Cardiac muscle cell (in vitro differentiated cells and primary cell): ENCODE data around the gene SPDL1. TPM values are rescaled to one million over a fixed set of nuclear protein-coding genes. Genes with fewer than 3 reads are reported as not detected.
A peak's percentile ranks its signal among the peaks of the same experiment; 100 is the strongest.

Source experiments
- DNase-seq, 2 donors: peaks; one replicate each; pipeline versions ENCODE4 v3.0.0 to v3.0.0-alpha.2; 2010 to 2017; ENCODE audit warnings: low read depth in 1 of 2, low spot score in 1 of 2
- H3K27ac ChIP-seq: fragments of 200-600 bp; sonication (generic); 2 replicates; pipeline ENCODE4 v1.5.1; 2016
- H3K27me3 ChIP-seq: fragments of 200-600 bp; sonication (generic); 2 replicates; pipeline ENCODE4 v1.6.0; 2016; ENCODE audit warnings: control low read depth
- H3K36me3 ChIP-seq: fragments of 200-600 bp; sonication (generic); 2 replicates; pipeline ENCODE4 v1.5.1; 2016; ENCODE audit warnings: control low read depth
- H3K4me1 ChIP-seq: fragments of 200-600 bp; sonication (generic); 2 replicates; pipeline ENCODE4 v1.8.1; 2017; ENCODE audit warnings: low read depth, mild to moderate bottlenecking, mixed run types
- H3K4me3 ChIP-seq: fragments of 200-600 bp; sonication (generic); 2 replicates; pipeline ENCODE4 v1.5.1; 2016; ENCODE audit warnings: mild to moderate bottlenecking
- H3K9me3 ChIP-seq: fragments of 200-600 bp; sonication (generic); 2 replicates; pipeline ENCODE4 v1.5.1; 2017; ENCODE audit warnings: low read depth, mild to moderate bottlenecking, control low read depth
- polyA plus RNA-seq: library from polyadenylated mRNA; unstranded; fragments of >200 nt; fragmentation: Nextera tagmentation; extraction: Ambion mirVana; gene quantifications from 2 replicates; pipeline ENCODE4 v1.2.1, GENCODE V29; 2016
- total RNA-seq: library from RNA; depleted of rRNA; stranded (reverse); fragments of >200 nt; gene quantifications from 2 replicates; pipeline ENCODE4 v1.2.3, GENCODE V29; 2016
- TF ChIP-seq, protein P1 (sequence below): IDR thresholded peaks from 2 replicates; pipeline ENCODE4 v1.5.1; 2012; ENCODE audit warnings: low read depth, mild to moderate bottlenecking, low read length

The SPDL1 gene
- total and polyA plus RNA-seq, 2 experiments from 2014 or later, result 29.0 to 37.5 TPM

DNA sequence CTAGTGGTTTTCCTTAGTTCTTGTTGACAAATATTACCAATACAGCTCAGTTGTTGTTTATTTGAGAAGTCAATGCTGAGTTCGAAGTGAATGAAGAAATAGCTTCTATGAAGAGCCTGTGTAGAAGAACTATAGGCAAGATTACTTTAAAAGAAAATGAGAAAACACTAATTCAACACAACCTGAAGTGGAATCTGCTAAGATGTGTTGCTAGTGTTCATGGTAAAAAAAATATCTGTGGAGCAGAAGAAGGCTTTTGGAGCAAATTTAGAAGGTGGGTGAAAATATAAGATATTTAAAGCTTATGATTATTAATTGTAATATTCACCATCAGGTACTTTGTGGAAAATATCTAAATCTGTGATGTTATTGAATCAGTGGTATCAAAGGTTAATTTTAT, 51.0 kb downstream of the SPDL1 start:
- DNase-seq, result no peak
- TF ChIP-seq, protein P1, sequence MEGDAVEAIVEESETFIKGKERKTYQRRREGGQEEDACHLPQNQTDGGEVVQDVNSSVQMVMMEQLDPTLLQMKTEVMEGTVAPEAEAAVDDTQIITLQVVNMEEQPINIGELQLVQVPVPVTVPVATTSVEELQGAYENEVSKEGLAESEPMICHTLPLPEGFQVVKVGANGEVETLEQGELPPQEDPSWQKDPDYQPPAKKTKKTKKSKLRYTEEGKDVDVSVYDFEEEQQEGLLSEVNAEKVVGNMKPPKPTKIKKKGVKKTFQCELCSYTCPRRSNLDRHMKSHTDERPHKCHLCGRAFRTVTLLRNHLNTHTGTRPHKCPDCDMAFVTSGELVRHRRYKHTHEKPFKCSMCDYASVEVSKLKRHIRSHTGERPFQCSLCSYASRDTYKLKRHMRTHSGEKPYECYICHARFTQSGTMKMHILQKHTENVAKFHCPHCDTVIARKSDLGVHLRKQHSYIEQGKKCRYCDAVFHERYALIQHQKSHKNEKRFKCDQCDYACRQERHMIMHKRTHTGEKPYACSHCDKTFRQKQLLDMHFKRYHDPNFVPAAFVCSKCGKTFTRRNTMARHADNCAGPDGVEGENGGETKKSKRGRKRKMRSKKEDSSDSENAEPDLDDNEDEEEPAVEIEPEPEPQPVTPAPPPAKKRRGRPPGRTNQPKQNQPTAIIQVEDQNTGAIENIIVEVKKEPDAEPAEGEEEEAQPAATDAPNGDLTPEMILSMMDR, result no peak
- Histone ChIP-seq H3K36me3 (no peaks in the 10 kb centered on the region), H3K9me3 (no peaks in the 10 kb centered on the region), H3K4me1 (no peaks in the 10 kb centered on the region), H3K4me3 (no peak overlapping the region), H3K27me3 (peaks cover 18% of the 10 kb centered on the region), H3K27ac (no peak overlapping the region)

DNA sequence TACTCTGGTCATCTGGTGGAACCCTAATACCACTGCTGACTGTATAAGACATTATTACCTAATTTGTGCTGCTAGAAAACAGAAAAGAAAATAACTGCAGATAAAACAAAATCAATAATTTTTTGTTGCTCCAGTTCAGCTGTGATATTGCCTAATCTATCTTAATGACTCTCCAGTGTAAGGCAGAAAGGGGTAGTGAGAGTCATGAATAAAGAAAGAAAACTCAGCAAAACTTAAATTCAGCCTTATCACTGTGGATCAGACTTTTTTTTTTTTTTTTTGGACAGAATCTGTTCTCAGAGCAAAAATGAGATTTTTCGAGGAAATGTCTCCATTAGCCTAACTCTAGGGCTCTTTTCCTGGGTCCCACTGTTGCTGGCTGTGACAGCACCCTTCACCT, 52.4 kb downstream of the SPDL1 start:
- Histone ChIP-seq H3K9me3 (no peaks in the 10 kb centered on the region), H3K4me1 (no peaks in the 10 kb centered on the region), H3K4me3 (no peak overlapping the region), H3K27me3 (peaks cover 18% of the 10 kb centered on the region), H3K27ac (no peak overlapping the region), H3K36me3 (no peaks in the 10 kb centered on the region)
- DNase-seq, result no peak
- TF ChIP-seq, protein P1, result no peak

DNA sequence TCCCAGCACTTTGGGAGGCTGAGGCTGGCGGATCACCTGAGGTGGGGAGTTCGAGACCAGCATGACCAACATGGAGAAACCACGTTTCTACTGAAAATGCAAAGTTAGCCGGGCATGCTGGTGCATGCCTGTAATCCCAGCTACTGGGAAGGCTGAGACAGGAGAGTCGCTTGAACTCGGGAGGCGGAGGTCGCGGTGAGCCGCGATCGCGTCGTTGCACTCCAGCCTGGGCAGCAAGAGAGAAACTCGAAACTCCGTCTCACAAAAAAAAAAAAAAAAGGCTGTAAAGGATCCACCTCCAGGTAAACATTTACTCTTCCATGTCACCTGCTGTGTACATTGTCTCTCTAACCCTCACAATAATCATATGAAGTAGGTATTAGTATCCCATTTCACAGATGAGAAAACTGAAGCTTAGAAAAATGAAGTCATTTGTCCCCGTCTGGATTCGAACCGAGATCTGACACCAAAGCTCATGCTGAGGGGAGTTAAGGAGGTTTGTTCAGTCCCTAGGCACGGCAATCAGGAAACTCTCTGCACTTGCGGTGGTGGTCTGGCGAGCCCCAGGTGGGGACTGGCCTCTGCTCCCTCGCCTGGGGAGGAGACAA, 53.0 kb downstream of the SPDL1 start:
- TF ChIP-seq, protein P1, result no peak
- Histone ChIP-seq H3K9me3 (no peaks in the 10 kb centered on the region), H3K4me3 (no peak overlapping the region), H3K27me3 (peaks cover 18% of the 10 kb centered on the region), H3K4me1 (no peaks in the 10 kb centered on the region), H3K27ac (no peak overlapping the region), H3K36me3 (no peaks in the 10 kb centered on the region)
- no peak for DNase-seq

DNA sequence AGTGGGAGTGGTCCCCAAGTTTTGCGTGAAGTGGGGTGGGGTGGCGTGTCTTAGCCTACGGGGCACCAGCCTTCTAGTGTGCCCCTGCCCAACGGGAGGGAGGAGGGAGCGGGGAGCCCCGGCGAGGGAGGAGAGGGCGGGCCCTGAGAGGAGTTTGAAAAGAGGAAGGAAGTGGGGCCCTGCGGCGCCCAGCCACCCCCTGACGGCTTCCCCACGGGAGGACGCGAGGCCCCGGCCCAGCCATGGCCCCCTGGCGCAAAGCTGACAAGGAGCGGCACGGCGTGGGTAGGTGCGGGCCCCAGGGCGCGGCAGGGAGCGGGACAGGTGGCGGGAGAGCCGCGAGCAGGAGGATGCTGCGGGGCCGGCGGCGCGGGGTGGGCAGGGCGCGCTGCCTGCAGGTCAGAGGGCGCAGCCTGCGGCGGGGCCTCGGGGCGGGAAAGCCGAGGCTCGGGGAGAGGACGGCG, 53.5 kb downstream of the SPDL1 start, which contains the start of gene DOCK2:
Gene DOCK2, plus strand, starts transcription at position 191 of the 464 bp plus-strand sequence. Its CDS starts 52 bp downstream, at position 243.
- TF ChIP-seq, protein P1, result no peak
- H3K27ac ChIP-seq, result no peak within 1 kb of the TSS
- H3K36me3 ChIP-seq, result no peaks in the 10 kb centered on the region
- H3K4me3 ChIP-seq, result peak within 1 kb of the TSS; percentile 4
- no peaks in the 10 kb centered on the region for H3K9me3 ChIP-seq
- peaks cover 18% of the 10 kb centered on the region for H3K27me3 ChIP-seq
- DNase-seq, result no peak
- no peaks in the 10 kb centered on the region for H3K4me1 ChIP-seq

DNA sequence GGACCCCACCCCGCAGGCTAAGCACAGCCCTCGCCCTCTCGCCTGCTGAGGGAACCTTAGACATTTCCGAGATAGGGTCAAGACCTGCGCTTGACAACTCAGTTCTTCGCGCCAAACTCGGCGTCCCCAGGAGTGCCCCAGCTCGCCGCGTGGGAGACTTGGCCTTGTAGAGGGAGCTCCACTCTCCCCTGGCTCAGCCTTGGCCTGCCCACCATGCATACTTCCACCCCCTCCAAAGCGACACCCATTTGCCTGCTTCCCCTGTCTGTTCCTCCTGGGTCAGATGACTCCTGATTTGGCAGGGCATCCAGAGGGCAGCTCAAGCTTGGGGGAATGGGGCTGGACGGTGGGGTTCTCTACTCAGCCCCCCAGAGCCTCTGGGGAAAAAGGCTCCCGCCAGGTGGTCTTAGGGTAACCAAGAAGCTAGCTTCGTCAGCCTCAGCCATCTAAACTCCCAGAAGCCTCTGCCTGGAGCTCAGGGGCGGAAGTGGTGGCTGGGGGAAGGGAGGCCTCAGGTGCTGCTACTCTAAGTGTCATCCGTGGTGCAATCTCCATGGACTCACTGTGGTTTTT, 54.1 kb downstream of the SPDL1 start:
- Histone ChIP-seq H3K4me3 (no peak overlapping the region), H3K4me1 (no peaks in the 10 kb centered on the region), H3K27me3 (peaks cover 18% of the 10 kb centered on the region), H3K27ac (no peak overlapping the region), H3K36me3 (no peaks in the 10 kb centered on the region), H3K9me3 (no peaks in the 10 kb centered on the region)
- DNase-seq, result no peak
- TF ChIP-seq, protein P1, result no peak
